NOMO-1 (cell line): ENCODE data around the gene B9D1.

Experiments used
- DNase-seq, 2 experiments: peaks; one replicate each; lab custom pipeline; 2025; ENCODE audit not compliant: unreplicated experiment in 2 of 2; lab: John Stamatoyannopoulos, UW

The B9D1 gene

GRCh38 chr17:19308398-19308797, 54.1 kb downstream of the B9D1 start:
- no peak for DNase-seq

DNA sequence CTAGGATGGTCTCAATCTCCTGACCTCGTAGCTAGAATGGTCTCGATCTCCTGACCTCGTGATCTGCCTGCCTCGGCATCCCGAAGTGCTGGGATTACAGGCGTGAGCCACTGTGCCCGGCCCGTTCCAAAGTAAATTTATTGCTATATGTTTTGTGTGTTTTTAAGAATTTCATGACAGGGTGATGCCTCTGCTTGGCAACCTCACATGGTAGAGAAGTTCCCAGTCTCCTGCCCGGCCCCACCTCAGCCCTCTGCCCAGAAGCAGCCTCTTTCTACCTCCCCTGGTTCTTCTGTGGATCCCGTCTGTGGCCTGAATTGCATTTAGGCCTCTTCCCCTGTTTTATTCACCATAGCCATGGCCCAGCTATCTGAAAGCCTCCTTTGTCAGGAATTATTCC, 55.0 kb downstream of the B9D1 start:
- no peak for DNase-seq

DNA sequence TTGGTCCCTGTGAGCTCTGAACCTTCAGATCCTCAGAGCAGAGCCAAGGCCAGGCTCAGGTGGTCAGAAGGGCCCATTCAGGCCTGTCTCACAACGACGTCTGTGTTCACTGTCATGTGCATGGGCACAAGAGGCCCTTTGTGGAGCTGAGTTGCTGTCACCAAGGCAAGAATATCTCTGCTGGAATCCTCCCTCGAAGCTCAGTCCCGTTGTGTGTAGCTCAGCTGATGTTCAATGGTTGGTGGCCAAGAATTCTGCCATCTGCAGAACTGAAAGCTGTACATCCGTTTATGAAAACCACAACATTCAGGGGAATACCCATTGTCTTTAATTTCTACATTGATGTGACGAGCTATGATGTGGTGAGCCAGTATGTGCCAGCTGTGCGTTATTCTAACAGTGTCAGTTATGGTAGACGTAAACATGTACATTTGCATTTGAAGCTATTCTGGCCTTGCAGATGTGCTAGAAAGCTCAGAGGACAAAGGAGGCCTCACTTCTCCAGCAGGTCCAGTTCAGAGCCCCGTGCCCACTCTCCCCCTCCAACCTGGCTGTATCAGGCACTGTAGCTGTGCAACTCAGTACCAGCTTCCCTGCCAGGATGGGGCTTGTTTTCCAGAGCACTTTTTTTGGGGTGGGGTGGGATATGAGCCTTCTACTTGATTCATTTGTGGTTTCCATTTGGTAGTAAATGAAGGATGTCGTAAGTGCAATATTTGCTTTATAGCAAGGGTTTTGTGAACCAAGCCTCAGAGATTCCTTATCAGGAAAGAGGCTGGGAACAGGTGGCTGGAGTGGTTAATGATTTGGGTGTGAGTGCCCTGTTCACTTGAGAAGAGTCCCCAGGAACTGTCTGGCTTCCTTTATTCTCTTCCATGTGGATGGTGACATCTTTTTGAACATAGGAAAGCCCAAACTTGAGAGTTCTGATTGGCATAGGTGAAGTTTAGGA, 56.1 kb downstream of the B9D1 start:
- peak; percentile 15 to 77 for DNase-seq

DNA sequence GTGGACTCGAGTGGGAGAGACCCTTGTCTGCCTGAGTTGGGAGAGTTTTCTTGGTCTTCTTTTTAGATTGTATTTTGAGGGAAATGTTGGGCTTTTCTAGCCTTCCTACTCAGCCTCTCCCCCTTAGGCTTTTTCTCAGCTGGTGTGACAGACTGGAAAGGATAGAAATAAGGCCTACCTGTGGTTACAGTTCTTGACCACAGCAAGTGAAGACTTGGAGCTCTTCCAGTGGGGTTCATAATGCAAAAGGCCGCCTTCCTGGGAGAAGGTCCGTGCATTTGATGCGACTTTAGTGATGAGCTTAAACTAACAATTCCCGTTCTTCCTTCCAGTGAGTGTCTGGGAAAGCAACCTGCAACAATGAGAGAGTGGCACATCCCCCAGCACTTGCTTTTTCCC, 56.8 kb downstream of the B9D1 start:
- no peak for DNase-seq

DNA sequence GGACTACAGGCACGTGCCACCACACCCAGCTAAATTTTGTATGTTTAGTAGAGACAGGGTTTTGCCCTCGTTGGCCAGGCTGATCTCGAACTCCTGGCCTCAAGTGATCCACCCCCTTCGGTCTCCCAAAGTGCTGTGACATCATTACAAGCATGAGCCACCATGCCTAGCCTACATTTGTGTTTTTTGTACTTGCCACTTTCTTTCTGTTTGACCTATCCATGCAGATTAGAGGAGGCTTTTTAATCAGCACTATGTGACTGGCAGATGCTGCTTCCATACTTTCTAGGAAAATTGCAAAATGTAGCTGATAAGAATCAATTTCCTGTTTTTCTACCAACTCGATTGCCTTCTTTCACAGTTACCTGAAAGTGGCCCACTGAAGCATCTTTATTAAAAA, 57.3 kb downstream of the B9D1 start:
- DNase-seq: no peak

DNA sequence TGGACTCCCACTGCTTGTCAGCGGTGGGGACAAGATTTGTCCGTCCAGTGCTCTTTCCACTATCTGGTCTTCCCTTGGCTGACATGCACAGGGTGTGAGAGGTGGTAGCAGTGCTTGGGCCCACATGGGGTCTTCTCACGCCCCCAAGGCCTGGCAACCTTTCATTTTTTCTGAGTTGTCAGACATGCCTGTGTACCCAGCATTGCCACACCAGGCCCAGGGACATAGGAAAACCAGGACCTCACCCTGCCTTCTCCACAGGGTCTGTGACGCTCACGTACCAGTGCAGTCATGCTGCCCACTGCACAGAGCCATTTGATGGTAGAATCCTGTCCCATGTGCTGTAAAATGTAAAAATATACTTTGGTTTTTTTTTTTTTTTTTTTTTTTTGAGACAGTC, 57.8 kb downstream of the B9D1 start:
- no peak for DNase-seq

- peak; percentile 78 to 92 for DNase-seq
Observed at GRCh38 chr17:19304209-19304608, 58.3 kb downstream of the B9D1 start.

GRCh38 chr17:19303367-19303776, 59.2 kb downstream of the B9D1 start:
- no peak for DNase-seq

DNA sequence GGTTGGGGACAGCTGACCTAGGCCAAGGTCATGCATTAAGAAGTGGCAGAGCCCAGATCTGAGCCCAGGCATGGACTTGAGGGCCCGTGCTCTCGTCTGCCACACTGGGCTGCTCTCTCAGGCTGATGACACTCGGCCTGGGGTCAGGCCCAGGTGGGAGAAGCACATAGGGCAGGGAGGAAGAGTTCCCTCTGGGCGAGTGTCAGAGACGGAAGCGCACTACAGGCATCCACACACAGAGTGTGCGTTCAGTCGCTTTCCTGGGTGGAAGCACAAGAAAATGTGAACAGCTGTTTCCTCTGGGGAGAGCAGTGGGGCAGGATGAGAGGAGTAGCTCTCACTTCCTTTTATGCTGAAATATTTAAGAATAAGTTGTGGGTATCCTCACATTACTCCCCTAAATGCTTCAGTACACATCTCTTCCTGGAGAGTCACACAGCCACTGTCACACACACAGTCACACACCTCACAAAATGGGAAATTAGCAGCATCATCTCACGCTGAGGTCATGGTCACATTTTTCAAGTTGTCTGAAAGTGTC, 59.7 kb downstream of the B9D1 start:
- peak in 1 of 2 experiments; percentile 53 for DNase-seq

DNA sequence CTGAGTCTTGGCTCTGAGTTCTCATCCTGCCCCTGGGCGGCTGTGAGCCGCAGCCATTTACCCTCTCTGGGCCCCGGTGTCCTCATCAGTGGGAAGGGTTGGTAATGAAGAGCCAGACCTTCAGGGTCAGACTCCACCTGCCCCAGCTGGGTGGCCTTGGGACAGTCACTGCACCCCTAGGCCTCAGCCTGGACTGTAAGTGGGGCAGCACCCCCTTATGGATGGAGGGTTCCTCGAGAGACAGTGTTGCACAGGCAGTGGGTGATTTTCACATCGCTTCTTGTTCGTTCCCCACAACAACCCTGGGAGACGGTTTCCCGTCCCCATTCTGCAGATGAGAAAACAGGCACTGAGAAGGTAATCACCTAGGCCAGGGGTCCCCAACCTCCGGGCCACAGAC, 60.5 kb downstream of the B9D1 start:
- DNase-seq: no peak

DNA sequence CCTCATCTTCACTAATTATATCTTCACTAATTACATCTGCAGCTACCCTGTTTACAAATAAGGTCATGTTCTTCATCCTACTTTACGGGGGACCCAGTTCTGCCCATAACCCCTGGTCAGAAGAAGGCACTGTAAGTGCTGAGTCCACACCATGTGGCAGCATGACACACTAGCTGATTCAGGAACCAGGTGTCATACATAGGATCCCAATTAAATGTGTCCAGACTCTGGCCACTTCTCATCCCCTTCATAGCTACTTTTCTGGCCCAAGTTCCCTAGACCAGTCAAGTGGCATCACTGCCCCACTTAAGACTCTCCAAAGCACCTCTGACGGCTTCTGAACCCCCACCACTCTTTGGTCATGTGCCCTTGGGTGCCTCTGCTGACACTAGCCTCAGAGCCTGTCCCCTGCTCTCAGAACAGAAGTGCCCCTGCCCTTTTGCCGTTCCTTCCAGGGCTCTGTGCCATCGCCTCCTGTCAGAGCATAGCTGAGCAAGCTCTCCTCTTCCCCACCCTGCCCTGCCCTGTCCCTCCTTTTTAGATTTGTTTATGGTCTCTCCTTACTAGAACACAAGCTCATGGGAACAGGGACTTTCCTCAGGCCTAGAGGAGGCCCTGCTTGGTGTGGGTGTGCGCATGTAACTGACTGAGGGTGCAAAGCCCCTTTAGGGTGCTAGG, 61.1 kb downstream of the B9D1 start:
- no peak for DNase-seq

GRCh38 chr17:19299866-19300265, 62.7 kb downstream of the B9D1 start:
- no peak for DNase-seq

DNA sequence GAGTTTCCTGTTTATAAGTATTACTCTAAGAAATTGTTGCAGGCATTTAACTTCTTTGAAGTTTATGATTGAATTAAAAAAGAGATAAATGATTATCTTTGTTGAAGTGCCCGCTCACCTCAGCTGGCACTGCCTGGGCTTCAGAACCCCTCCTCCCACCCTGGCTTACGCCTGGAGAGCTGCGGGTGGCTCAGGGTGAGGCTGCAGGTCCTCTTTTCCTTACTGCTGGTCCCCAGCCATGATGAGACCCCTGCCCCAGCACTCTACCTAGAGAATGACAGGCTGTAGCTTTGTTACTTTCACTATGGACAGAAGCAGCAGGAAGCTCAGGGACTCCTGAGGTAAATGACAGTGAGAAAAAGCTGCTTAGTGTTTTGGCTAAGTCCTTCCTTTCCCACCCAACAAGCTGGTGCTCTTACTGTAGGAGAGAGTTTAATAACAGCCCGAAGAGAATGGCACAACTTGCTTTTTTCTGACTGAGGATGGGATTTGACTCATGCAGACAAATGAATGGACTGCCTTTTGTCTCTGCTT, 63.2 kb downstream of the B9D1 start:
- DNase-seq: no peak

DNA sequence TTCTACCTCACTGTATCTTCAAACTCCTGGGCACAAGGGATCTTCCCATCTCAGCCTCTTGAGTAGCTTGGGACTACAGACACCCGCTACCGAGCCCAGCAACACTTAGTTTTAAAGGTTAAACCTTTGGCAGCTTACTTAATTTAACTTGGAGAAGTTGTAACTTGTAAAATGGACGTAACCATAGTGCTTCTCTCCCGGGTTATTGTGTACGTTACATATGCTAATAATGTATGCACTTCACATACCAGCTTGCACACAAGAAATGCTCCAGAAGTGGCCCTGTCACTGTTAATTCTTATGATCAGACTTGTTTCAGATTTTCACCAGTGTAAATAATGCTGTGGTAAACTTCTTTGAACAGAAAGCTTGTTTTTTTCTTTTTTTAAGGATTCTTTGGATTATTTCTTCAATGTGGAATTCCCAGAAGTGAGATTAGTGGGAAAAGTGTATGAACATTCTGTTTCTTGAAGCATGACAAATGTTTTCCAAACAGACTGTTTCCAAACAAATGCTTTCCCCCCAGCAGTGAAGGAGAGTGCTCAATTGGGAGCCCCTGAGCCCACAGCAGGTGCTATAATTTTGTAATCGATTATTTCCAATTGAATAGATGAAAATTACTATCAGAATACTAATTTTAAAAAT, 63.8 kb downstream of the B9D1 start:
- DNase-seq: no peak

GRCh38 chr17:19296786-19297778, 65.4 kb downstream of the B9D1 start:
- no peak for DNase-seq

DNA sequence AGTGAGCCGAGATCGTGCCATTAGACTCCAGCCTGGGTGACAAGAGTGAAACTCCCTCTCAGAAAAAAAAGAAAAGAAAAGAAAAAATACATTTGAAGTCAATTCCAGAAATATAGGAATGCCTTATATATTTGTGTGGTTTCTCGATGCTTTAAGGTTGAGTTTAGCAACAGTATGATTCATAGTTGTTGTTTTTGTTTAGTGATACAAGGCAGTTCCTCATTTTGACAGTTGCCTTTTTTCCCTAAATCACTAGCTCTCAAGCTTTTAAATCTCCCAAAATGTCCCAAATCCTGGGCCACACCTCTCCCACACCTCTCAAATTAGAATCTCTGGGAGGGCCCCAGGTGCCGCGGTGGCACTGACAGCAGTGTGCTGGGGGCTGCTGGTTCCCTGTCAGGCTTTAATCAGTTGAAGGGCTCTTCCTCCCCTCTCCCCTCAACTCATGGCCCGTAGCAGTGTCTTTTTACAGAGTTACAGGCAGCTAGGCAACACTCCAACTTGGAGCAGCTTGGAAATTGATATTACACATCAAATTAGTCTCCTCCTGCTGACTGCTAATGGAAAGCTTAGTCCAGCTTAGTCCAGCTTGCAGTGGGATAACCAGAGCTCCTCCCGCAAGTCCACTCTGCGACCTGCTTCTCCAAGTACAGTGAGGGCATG, 66.9 kb downstream of the B9D1 start:
- DNase-seq: no peak

- DNase-seq: no peak
Observed at GRCh38 chr17:19294443-19294842, 68.1 kb downstream of the B9D1 start.
